ENCODE measurements around the gene DBNL. TPM values are rescaled to one million over a fixed set of nuclear protein-coding genes. Genes with fewer than 3 reads are reported as not detected.
A peak's percentile ranks its signal among the peaks of the same experiment; 100 is the strongest.

DBNL gene
- total RNA-seq, 8 experiments from 2014 or later = 37.3 to 99.0 (median 70.9) TPM

DNA sequence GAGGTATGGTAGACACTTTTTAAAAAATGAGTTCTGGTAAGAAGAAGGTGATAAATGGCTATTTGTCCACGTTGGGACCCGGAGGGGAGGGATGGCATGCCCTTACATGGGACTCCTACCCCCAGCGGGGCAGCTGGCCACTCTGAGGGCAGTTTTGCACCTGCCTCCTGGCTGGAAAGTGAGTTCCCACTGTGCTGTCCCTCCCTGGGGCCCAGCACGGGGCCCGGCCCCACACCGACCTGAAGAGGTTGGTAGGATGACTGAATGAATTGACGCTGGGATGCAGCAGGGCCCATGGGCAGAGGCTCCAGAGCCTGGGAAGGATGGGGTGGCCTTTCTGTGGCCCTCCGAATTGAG lies 59.0 kb downstream of the DBNL start:
- ATAC-seq (replicated peaks in 6 of 8) = peak in 3 of 8 experiments; percentile 2 to 11 (median 6)
- 40 to 42% methylated on average over 1 to 2 of the region's 8 CpGs; no CpG with 5 or more reads in 8 of the 10 experiments for WGBS, 10 experiments
- Histone ChIP-seq H3K4me1 (replicated peaks in 1 of 2) (peaks cover 18 to 23% of the 10 kb centered on the region in 2 donors), H3K4me3 (peak overlapping the region in 2 of 5 donors; percentile 39 to 45), H3K27ac (no peak overlapping the region)
- in situ Hi-C loops (cut with MboI; ENCODE audit: low pct_unique_long_range_greater_than_20kb in 2 of 9, low sequenced_read_pairs in 9 of 9, unreplicated experiment in 9 of 9) = no loop called here

DNA sequence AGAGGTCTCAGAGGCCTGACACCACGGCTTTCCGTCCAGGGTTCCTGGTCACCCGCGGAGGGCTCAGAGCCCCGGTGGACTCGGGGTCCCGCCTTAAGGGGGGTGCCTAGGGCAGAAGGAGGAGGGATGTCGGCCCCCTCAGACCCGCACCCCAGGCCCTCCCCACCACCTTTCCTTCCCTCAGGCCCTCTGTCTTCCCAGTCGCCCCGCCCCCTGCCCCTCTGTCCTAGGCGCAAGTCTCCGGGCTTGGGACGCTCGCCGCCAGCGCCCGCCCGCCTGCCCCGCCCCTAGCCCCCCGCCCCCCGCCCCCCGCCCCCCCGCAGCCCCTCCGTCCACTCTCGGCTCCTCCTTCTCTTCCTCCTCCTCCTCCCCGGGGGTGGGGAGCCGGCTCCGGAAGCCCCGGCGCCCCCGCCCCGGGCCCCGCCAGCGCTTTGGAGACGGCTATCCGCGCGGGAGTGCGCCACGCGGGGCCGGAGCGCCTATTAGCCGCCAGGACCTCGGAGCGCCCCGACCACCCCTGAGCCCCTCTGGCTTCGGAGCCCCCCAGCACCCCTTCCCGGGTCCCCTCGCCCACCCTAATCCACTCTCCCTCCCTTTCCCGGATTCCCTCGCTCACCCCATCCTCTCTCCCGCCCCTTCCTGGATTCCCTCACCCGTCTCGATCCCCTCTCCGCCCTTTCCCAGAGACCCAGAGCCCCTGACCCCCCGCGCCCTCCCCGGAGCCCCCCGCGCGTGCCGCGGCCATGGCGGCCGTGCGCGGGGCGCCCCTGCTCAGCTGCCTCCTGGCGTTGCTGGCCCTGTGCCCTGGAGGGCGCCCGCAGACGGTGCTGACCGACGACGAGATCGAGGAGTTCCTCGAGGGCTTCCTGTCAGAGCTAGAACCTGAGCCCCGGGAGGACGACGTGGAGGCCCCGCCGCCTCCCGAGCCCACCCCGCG lies 59.7 kb downstream of the DBNL start, which contains the start of gene AEBP1:
AEBP1 (plus strand) TSS at position 423 of the 937 bp plus-strand sequence; CDS start at position 744, 321 bp downstream.
- 0% methylated on average over 1 of the region's 87 CpGs; no CpG with 5 or more reads in 9 of the 10 experiments for WGBS, 10 experiments
- Histone ChIP-seq H3K27ac (peak within 1 kb of the TSS in 1 of 2 donors; percentile 68), H3K4me1 (replicated peaks in 1 of 2) (peaks cover 18 to 23% of the 10 kb centered on the region in 2 donors), H3K4me3 (peak within 1 kb of the TSS; percentile 15 to 45 (median 31))
- in situ Hi-C loops (cut with MboI; ENCODE audit: low pct_unique_long_range_greater_than_20kb in 2 of 9, low sequenced_read_pairs in 9 of 9, unreplicated experiment in 9 of 9) = no loop called here
- peak; percentile 32 to 68 (median 52) for ATAC-seq (replicated peaks in 6 of 8)

DNA sequence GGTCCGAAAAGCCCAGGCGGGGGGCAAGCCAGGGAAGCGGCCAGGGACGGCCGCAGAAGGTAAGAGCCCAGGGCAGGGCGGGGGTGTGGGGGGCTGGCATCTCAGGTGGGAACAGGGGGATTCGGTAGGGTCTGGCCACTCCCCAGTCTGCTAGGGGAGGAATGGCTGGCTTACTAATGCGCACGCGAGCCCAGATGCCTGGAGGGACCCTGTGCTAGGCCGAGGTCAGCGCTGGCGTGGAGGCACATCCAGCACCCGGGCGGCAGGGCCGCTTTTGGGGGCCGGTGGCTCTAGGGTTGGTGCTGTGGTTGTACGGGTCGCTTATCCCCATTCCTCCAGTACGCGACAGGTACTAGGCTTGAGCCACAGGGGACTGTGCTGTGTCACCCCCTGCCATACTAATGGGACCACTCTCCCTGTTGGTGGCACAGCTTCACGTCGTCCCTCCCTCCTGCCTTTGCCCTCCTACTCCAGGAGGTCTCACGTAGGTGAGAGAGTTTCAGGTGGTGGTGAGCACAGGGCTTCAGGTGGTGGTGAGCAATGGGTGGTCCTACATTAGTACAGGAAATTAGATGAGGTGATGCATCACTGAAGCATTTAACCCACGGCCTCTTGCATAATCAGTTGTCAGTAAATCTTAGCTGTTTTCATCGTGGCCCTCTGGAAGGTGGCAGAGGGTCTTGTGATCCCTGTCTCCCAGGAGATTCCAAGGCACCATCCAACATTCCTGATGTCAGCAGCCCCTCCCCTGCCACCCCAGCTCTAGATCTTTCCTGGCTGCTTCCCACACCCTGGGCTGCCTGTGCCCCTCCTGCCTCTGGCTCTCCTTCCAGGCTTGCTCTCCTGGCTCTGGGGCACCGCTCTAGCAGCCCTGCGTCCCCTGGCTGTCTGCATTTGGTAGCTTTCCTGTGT lies 60.6 kb downstream of the DBNL start:
- in situ Hi-C loops (cut with MboI; ENCODE audit: low pct_unique_long_range_greater_than_20kb in 2 of 9, low sequenced_read_pairs in 9 of 9, unreplicated experiment in 9 of 9) = no loop called here
- peaks cover 18 to 23% of the 10 kb centered on the region in 2 donors for H3K4me1 ChIP-seq (replicated peaks in 1 of 2)
- 0 to 70% (median 21%) methylated on average over 2 to 8 of the region's 28 CpGs; no CpG with 5 or more reads in 3 of the 10 experiments for WGBS, 10 experiments
- ATAC-seq (replicated peaks in 6 of 8) = peak; percentile 38 to 85 (median 69)
- H3K4me3 ChIP-seq = peak overlapping the region; percentile 15 to 45 (median 31)
- H3K27ac ChIP-seq = peak overlapping the region in 1 of 2 donors; percentile 68

DNA sequence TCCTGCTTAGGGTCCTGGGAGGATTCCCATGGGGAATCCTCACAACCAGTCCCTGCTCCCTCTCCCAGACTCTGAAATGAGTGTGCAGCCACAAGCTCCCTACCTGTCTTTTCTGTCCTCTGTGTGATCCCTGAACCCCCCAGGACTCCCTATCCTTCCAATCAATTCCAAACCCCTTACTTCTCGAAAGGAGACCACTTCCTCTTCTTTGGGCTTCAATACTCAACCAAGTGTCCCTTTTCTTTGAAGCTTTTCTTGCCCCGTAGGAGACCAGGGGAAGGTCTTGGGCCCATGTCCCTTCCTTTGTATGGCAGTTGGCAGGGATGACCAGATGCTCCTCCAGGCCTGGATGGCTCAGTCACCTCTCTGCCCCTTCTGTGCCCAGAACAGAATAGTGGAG lies 61.3 kb downstream of the DBNL start:
- in situ Hi-C loops (cut with MboI; ENCODE audit: low pct_unique_long_range_greater_than_20kb in 2 of 9, low sequenced_read_pairs in 9 of 9, unreplicated experiment in 9 of 9) = no loop called here
- ATAC-seq (replicated peaks in 6 of 8) = no peak
- H3K4me1 ChIP-seq (replicated peaks in 1 of 2) = peaks cover 13 to 20% of the 10 kb centered on the region in 2 donors
- 13 to 100% (median 80%) methylated on average over 1 of the region's 2 CpGs; no CpG with 5 or more reads in 5 of the 10 experiments for WGBS, 10 experiments
- peak overlapping the region in 2 of 5 donors; percentile 39 to 45 for H3K4me3 ChIP-seq
- H3K27ac ChIP-seq = peak overlapping the region in 1 of 2 donors; percentile 5

DNA sequence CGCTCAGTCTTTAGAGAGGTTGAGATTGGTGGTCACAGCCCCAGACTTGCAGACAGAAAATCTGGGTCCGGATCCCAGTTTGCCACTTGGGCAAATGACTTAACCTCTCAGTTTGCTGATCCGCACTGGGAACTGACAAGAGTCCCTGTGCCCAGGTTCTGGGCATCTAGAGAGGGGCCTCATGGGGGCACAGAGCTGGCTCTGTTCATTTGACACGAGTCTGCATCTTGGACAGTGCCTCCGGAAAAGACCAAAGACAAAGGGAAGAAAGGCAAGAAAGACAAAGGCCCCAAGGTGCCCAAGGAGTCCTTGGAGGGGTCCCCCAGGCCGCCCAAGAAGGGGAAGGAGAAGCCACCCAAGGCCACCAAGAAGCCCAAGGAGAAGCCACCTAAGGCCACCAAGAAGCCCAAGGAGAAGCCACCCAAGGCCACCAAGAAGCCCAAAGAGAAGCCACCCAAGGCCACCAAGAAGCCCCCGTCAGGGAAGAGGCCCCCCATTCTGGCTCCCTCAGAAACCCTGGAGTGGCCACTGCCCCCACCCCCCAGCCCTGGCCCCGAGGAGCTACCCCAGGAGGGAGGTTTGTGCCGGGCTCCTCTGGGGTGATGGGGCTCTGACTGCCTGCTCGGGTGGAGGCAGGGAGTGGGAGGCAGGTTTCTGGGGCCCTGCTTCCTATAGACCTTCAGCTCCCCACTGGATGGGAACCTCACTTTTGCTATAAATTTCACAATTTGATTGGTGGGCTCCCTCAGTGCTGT lies 62.0 kb downstream of the DBNL start:
- ATAC-seq (replicated peaks in 6 of 8) = no peak
- Histone ChIP-seq H3K4me1 (replicated peaks in 1 of 2) (peaks cover 13 to 19% of the 10 kb centered on the region in 2 donors), H3K4me3 (no peak overlapping the region), H3K27ac (no peak overlapping the region)
- in situ Hi-C loops (cut with MboI; ENCODE audit: low pct_unique_long_range_greater_than_20kb in 2 of 9, low sequenced_read_pairs in 9 of 9, unreplicated experiment in 9 of 9) = no loop called here
- 20 to 100% (median 100%) methylated on average over 1 to 6 of the region's 10 CpGs; no CpG with 5 or more reads in 3 of the 10 experiments for WGBS, 10 experiments

DNA sequence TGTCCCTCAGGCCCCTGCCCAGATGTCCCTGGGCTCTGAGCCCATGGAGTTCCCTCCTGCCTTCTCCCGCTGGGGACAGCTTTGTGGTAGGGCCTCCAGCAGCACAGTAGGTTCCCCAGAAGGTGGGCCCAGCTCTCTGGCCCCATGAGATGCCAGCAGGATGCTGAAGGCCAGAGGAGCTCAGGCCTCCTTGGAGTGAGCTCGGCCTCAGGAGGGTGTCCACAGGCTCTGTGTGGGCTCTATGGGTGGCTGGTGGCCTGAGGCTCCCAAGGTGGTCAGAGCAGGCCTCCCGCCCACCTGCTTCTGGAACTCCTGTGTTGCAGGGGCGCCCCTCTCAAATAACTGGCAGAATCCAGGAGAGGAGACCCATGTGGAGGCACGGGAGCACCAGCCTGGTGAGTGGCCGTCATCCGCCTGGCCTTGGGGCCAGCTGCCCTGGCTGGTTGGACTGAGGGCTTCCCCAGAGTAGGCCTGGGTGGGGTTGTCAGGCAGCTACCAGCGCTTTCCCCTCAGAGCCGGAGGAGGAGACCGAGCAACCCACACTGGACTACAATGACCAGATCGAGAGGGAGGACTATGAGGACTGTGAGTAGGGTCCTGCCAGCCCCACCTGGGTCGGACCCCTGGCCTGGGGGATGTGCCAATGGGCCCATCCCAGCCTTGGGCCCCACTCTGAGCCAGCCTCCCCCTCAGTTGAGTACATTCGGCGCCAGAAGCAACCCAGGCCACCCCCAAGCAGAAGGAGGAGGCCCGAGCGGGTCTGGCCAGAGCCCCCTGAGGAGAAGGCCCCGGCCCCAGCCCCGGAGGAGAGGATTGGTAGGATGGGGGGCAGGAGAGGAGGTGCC lies 62.8 kb downstream of the DBNL start:
- H3K27ac ChIP-seq = no peak overlapping the region
- ATAC-seq (replicated peaks in 6 of 8) = no peak
- H3K4me3 ChIP-seq = no peak overlapping the region
- H3K4me1 ChIP-seq (replicated peaks in 1 of 2) = peaks cover 13 to 19% of the 10 kb centered on the region in 2 donors
- in situ Hi-C loops (cut with MboI; ENCODE audit: low pct_unique_long_range_greater_than_20kb in 2 of 9, low sequenced_read_pairs in 9 of 9, unreplicated experiment in 9 of 9) = no loop called here
- 80 to 100% (median 83%) methylated on average over 1 of the region's 18 CpGs; no CpG with 5 or more reads in 7 of the 10 experiments for WGBS, 10 experiments

DNA sequence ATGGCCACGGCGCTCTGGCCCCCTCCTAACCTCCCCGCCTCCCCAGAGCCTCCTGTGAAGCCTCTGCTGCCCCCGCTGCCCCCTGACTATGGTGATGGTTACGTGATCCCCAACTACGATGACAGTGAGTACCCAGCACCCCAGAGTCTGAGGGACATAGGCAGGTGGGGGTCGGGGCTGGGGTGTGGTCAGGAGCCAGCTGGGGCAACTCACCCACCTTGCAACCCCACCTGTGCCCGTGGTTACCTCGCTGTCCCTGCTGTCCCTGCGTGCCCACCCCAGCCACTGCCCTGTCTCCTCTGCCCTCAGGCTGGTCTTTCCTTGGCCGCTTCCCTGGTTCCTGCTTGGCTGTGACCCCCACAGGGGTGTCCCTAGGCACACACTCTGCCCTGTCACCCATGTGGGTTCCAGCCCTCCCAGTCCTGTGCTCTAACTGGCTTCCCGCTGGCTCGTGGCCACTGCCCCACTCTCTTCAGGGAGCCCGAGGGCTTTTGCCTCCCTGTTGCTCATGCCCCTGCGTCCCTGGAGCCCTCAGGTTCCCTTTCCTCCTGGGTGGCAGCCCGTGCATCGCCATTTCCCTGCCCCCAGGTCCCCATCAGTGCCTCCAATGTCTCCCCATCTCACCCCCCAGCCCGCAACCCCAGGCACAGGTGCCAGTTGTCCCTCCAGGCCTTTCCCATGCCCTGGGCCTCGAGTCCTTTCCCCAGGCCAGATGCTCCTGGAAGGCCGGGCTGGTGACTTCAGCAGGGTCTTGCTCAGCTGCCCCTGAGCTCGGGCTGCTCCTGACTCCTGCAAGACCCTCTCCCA lies 63.7 kb downstream of the DBNL start:
- no peak for ATAC-seq (replicated peaks in 6 of 8)
- in situ Hi-C loops (cut with MboI; ENCODE audit: low pct_unique_long_range_greater_than_20kb in 2 of 9, low sequenced_read_pairs in 9 of 9, unreplicated experiment in 9 of 9) = no loop called here
- no peak overlapping the region for H3K27ac ChIP-seq
- H3K4me3 ChIP-seq = no peak overlapping the region
- 60 to 100% methylated on average over 1 to 2 of the region's 21 CpGs; no CpG with 5 or more reads in 8 of the 10 experiments for WGBS, 10 experiments
- peaks cover 13 to 19% of the 10 kb centered on the region in 2 donors for H3K4me1 ChIP-seq (replicated peaks in 1 of 2)

DNA sequence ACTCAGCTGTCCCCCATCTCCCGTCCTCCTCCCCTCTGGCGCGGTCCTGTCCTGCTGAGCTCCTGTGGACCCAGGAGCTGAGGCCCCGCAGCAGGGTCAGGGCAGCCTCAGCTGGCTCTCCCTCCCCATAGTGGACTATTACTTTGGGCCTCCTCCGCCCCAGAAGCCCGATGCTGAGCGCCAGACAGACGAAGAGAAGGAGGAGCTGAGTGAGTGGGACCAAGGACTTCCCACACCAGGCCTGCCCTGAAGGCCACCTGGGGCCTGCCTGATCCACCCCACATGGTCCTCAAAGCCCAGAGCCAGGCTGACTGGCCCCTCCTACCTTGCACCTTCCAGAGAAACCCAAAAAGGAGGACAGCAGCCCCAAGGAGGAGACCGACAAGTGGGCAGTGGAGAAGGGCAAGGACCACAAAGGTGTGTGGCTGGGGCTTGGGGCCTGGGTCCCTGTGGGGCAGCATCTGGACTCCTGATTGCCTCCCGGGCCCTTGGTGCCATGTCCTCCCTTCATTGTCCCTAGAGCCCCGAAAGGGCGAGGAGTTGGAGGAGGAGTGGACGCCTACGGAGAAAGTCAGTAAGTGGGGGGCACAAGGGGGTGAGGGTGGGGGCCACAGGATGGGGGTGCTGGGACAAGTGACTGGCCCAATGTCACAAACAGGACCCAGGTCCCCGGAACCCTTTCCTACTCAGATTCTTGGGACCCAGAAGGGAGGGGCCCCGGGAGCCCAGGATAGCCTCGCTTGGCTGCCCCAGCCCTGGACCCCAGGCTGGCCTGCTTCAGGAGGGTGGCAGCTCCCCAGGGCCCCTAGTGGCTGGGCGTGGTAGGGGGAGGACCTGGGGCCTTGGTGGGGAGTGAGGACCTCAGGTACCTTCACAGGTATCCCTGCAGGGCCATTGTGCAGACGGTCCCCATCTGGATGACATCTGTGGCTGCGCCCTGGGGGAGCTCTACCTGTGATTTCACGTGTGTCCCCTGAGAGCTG lies 64.6 kb downstream of the DBNL start:
- in situ Hi-C loops (cut with MboI; ENCODE audit: low pct_unique_long_range_greater_than_20kb in 2 of 9, low sequenced_read_pairs in 9 of 9, unreplicated experiment in 9 of 9) = no loop called here
- H3K27ac ChIP-seq = no peak overlapping the region
- H3K4me1 ChIP-seq (replicated peaks in 1 of 2) = peaks cover 13 to 19% of the 10 kb centered on the region in 2 donors
- no peak overlapping the region for H3K4me3 ChIP-seq
- WGBS, 10 experiments = 30 to 100% (median 80%) methylated on average over 1 to 2 of the region's 21 CpGs; no CpG with 5 or more reads in 5 of the 10 experiments
- no peak for ATAC-seq (replicated peaks in 6 of 8)

DNA sequence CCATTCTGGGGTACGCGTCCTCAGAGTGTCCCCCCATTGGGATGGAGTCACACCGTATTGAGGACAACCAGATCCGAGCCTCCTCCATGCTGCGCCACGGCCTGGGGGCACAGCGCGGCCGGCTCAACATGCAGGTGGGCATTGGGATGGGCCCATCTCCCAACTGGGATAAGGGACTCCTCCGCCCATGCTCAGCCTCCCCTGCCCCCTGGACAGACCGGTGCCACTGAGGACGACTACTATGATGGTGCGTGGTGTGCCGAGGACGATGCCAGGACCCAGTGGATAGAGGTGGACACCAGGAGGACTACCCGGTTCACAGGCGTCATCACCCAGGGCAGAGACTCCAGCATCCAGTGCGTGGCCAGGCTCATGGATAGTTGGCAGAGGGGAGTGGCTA lies 65.5 kb downstream of the DBNL start:
- ATAC-seq (replicated peaks in 6 of 8) = no peak
- H3K4me1 ChIP-seq (replicated peaks in 1 of 2) = peaks cover 12 to 13% of the 10 kb centered on the region in 2 donors
- in situ Hi-C loops (cut with MboI; ENCODE audit: low pct_unique_long_range_greater_than_20kb in 2 of 9, low sequenced_read_pairs in 9 of 9, unreplicated experiment in 9 of 9) = no loop called here
- 87 to 100% (median 100%) methylated on average over 1 to 7 of the region's 18 CpGs; no CpG with 5 or more reads in 5 of the 10 experiments for WGBS, 10 experiments
- no peak overlapping the region for H3K4me3 ChIP-seq
- no peak overlapping the region for H3K27ac ChIP-seq
